T-helper 2 cell (primary cell): Measurements from ENCODE around the gene DOCK9.
A peak's percentile ranks its signal among the peaks of the same experiment; 100 is the strongest.

Experiments used
- DNase-seq, 5 experiments: peaks; one replicate each; pipeline versions ENCODE4 v3.0.0 to v3.0.0-alpha.2; 2012 to 2022

Gene DOCK9

DNA sequence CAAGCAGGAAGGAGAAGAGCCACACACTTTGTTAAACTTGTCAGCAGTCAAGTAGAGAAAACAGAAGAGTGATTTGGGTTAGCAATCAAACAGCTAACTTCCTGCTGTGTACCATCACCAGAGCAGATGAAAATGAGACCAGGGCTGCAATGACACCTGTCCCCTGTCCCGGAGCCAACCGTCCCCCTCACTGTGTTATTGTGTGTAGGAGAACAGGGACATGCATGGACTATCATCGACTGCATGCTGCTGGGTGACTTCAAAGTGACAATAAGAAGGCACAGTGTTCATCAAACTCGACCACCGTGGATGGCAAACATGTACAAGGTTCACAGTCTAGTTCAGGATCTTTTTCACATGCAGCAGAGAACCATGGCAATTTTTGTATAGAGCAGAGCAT, 131.3 kb downstream of the DOCK9 start:
- DNase-seq: no peak

DNA sequence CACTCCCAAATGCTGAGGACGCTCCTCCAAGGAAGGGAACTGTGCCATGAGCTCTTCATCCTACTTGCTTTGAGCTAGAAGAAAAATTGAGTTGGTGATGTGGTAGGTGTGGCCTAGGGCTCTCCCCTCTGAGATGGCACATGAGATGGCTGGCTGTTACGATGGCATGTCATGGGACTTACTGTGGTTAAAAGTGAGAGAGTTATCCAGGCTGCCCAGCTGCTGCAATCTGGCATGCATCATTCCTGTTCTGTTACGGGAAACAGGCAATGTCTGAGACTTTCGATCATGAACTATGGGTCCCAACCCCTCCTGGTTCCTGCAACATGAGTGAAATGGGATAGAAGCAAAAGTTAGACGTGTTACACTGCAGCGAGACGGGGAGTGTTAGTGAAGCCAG, 132.1 kb downstream of the DOCK9 start:
- DNase-seq: no peak

DNA sequence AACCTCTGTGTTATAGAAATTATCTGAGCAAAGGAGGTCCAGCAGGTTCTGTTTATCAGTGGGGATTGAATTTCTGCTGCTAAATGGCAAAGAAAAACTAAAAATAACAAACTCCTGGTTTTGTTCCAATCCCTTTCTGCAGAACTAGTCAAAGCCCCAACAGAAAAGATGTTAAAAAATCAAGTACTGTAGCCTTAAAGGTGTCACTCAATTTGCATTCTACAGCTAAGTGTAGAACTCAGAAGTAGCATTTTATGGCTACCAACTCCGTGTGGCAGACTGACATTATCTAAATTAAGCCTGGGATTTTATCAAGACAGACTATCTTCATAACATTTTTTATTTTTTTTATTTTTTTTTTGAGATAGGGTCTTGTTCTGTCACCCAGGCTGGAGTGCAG, 133.8 kb downstream of the DOCK9 start:
- no peak for DNase-seq

DNA sequence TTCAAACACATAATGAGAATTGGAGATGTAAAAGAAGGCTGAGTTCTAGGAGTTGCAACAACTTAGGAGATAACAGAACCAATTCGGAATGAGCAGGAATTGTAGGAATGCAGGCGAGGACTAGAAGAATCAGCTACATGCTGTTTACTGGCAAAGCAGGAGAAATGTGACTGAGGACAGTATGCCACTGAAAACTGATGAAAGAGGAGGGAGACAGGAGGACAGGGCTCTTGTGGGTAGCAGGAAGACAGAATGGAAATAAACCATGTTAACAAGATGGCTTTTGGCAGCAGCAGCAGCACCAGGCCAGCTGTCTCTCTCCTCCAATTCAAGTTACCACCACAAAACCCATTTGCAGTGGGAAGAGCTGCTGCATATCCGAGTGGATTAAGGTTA, 134.4 kb downstream of the DOCK9 start:
- DNase-seq: no peak

- DNase-seq: peak in 3 of 5 experiments; percentile 22 to 59 (median 46)
Measured at GRCh38 chr13:98842858-98843481, 134.9 kb downstream of the DOCK9 start.

DNA sequence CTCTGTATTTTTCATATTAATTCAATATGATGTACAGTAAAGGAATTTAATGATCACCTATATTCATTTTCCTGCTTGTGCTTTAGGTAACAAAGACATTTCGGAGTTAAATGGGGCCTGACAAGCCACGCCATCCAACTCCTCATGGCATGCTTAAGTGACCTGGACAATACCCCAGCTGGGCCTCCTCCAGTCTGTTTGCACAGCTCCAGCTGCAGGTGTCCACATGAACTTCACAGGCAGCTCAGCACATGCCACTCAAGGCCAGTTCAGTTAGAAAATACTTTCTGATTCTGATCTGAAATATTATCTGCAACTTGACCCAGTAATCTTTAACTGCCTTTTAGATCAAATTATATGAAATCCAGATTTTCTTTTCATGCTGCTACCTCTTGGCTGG, 135.8 kb downstream of the DOCK9 start:
- DNase-seq: no peak

GRCh38 chr13:98839856-98840769, 137.8 kb downstream of the DOCK9 start:
- DNase-seq: peak in 2 of 5 experiments; percentile 21 to 38

DNA sequence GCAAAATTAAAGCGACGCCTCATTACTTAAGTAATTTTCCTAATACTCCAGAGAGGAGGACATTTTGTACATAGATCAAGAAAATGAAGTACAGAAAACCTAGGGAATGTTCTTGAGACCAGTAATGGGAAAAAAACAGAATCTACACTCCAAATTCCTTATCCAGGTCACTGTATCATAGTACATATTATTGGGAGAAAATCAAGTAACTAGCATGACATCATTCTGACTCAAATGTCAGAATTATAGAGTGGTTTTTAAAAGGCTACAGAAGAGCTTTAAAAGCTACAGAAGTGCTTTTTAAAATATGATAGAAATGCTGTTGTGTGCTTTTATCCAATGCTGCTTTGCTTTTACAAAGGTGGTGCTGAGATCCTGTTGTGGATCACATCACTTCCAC, 139.1 kb downstream of the DOCK9 start:
- no peak for DNase-seq

GRCh38 chr13:98837896-98838295, 140.0 kb downstream of the DOCK9 start:
- no peak for DNase-seq

- no peak for DNase-seq
Measured at GRCh38 chr13:98835156-98835555, 142.7 kb downstream of the DOCK9 start.

GRCh38 chr13:98834254-98834960, 143.5 kb downstream of the DOCK9 start:
- no peak for DNase-seq

DNA sequence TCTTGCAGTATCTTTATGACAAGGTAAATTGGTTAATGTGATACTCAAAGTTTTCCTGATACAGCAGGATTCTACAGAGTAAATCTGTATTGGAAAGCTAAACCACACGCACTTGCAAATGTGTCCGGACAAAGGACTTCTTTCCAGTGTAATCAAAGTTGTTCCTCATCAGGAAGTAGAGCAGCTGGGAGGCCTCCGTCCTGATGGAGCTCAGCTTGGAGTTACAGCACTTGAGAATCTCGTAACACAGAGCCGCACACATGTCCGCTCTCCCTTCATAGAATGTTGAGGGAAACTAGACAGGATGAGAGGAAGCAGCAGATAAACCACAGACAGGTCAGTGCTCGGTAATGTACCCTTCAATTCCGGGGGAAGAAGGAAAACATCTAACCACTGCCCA, 146.6 kb downstream of the DOCK9 start:
- DNase-seq: no peak

DNA sequence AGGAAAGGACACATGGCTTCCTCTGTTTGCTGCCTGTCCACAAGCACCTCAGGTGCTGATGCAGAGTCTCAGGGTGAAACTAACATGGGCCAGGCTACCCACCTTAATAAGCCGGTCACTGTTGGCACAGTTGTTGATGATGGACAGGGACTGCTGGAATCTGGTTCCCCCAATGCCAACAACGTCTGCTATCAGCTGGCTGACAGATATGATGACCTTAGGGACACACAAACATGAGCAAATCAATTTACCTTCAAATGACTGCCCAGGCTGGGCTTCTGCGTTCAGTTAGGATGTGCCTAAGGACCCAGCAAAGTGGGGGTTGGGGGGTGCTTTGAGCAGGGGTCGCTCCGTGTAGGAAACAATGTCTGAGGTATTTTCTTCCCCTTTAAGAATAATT, 148.3 kb downstream of the DOCK9 start:
- no peak for DNase-seq

GRCh38 chr13:98828614-98829013, 149.2 kb downstream of the DOCK9 start:
- no peak for DNase-seq

DNA sequence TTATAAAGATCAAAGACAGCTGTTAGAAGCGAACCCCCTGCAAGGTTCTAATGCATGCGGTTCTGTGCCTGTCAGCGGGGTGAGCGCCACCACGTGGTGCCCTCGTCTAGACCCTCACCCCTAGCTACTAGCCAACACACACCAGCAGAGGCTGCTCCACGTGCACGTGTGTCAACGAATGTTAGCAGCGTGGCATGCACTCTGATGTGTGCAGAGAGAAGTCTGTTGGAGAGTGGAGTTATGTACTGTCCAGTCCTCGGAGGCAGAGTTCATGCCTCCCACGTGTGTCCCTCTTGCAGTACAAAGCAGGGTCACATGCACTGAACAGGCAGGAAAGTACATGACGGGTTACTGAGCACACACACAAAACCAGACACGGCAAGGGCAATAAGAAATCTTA, 150.4 kb downstream of the DOCK9 start:
- no peak for DNase-seq

- no peak for DNase-seq
Measured at GRCh38 chr13:98826146-98826545, 151.7 kb downstream of the DOCK9 start.

DNA sequence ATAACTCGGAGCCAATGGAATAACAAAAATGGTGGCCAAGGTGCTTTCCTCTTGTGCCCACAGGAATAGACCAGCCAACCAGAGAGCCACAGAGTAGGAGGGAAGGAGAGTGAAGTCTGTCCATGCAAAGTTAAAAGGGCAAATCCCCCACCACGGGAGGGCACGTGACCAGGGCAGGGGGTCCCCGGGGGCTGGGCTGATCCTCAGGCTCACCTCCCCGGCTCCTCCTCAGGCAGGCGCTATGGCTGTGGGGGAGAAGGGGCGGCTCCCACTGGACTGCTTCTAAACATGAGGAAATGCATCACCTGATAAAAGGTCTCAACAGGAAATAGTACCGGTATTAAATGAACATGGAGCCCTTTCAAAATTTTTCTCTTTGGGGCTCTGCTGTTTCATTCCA, 152.2 kb downstream of the DOCK9 start:
- DNase-seq: no peak

GRCh38 chr13:98824376-98825160, 153.3 kb downstream of the DOCK9 start:
- no peak for DNase-seq

DNA sequence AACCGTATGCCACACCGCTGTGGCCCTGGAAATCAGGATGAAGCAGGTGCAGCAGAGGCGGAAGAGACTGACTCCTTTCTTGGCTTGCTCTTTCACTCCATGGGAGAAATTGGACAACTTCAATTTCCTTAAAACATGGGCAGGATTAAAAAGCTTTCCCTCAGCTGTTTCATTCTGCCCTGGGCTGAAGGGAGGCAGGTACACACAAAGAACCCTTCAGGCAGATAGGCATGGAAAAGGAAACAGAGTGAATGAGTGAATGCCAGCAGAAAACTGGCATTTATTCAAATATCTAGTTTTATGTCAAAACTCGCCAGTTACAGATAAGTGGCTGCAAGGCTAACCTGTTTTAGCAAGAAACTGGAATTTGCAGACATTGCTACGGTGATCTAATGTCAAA, 154.4 kb downstream of the DOCK9 start:
- no peak for DNase-seq

GRCh38 chr13:98822225-98822606, 155.6 kb downstream of the DOCK9 start:
- DNase-seq: no peak

DNA sequence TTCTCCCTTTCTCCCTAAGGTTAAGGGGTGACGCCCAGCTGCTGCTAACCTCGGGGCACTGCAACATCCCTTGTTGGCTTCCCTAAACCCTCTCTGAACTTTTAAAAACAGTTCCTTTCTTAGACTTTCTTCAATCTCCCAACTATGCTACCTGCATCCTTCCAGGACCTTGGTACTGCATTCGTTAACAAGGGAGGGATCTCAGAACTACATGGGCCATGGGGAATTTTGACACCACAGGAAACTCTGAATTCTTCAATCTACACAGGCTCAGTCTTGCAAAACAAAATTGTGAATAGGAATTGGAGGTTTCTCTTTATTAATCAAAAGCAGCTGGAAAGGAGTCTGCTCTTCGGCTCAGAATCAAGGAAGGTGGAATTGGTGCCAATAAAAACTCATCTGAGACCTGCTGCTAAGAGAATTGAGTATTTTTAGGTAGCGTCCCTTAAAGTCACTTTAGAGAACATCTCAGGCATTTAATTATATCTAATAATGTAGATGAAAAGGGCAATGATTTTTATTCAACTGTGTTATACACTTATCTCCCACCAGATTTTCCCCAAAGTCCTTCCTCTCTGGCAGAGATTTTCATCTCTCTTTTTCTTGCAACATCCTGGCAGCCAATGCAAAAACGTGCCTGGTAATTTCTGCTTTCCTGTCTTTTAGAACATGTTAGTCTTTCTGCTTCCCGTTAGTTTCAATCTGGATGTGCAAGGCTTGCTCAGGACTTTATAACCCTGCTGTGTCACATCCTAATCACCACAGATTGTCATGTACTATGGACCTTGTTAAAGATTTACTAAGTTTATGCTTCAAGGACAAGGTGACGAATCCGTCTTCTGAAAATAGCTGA, 156.3 kb downstream of the DOCK9 start:
- DNase-seq: no peak
